SK-N-MC (cell line): ENCODE measurements around the gene GLRX3.

ENCODE experiments used
- DNase-seq: peaks from one replicate; pipeline ENCODE4 v3.0.0-alpha.2; 2011; ENCODE audit warnings: low read depth, low spot score
- H3K27ac ChIP-seq: fragments of 200-600 bp; sonication (generic); 2 replicates; pipeline ENCODE4 v1.5.1; 2016; ENCODE audit warnings: mixed run types
- H3K36me3 ChIP-seq: fragments of 200-600 bp; sonication (generic); 2 replicates; pipeline ENCODE4 v1.6.1; 2017; ENCODE audit warnings: antibody characterized with exemption, low read length, mixed read lengths; ENCODE audit not compliant: insufficient read depth
- H3K4me3 ChIP-seq: fragments of 200-600 bp; sonication (generic); 2 replicates; pipeline ENCODE4 v1.5.1; 2016
- H3K9ac ChIP-seq: fragments of 200-600 bp; sonication (generic); 2 replicates; pipeline ENCODE4 v1.8.0; 2017; ENCODE audit warnings: mixed run types, mixed read lengths; ENCODE audit not compliant: insufficient read length
- H3K9me3 ChIP-seq: fragments of 200-600 bp; sonication (generic); 2 replicates; pipeline ENCODE4 v1.6.1; 2017; ENCODE audit warnings: low read depth, mild to moderate bottlenecking, antibody characterized with exemption, low read length, moderate library complexity, mixed read lengths
- EZH2 ChIP-seq: fragments of 200-600 bp; sonication (generic); IDR thresholded peaks from one replicate; pipeline ENCODE4 v1.6.1; 2017; ENCODE audit warnings: antibody characterized with exemption
- FOXP2 ChIP-seq: optimal IDR thresholded peaks from 2 replicates; pipeline ENCODE3; 2011; ENCODE audit warnings: mild to moderate bottlenecking, moderate library complexity; ENCODE audit not compliant: insufficient read depth; ENCODE audit errors: extremely low read length, control extremely low read depth
- POLR2AphosphoS5 ChIP-seq: IDR thresholded peaks from 2 replicates; pipeline ENCODE4 v1.6.1; 2012; ENCODE audit warnings: mild to moderate bottlenecking, low read depth, low read length, borderline replicate concordance

GLRX3 gene

DNA sequence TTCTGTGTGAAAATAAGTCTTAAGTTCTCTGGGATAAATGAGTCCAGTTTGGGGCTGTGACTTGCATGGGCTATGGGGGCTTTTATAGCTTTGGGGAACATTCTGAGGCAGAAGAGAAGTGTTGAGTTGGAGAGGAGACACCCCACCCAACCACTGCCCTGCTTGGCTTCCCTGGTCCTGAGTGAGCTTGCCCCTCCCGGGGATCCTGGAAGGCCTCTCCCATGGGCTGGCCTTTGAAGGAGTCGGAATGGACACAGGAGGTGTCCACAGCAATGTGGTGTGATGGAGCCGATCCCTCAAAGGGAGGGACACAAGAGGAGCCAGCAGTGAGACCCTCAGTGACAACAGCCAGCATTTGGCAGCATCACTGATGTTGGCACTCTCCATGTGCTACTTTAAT is 89.8 kb downstream of the GLRX3 start:
- Histone ChIP-seq H3K4me3 (no peak overlapping the region), H3K27ac (no peak overlapping the region), H3K9ac (no peak overlapping the region), H3K9me3 (no peaks in the 10 kb centered on the region), H3K36me3 (no peaks in the 10 kb centered on the region)
- no peak for DNase-seq
- TF ChIP-seq FOXP2 = no peak

DNA sequence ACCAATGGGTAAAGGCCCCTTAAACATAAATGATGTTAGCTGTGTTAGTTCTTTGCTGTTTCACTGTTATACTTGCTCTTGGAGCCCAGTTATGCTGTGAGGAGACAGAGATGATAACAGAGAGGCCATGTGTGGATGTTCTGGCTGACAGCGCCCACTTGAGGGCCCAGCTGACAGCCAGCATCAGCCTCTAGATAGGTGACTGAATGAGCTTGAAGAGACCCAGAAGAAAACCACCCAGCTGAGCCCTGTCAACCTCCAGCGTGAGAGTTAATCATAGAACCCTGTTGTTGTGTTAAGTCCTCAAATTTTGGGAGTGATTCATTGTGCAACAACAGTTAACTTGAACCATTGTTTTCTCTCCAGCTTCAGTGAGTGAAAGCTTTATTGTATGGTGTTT is 91.7 kb downstream of the GLRX3 start:
- no peak overlapping the region for H3K27ac ChIP-seq
- DNase-seq = no peak
- H3K9me3 ChIP-seq = no peaks in the 10 kb centered on the region
- H3K9ac ChIP-seq = no peak overlapping the region
- H3K36me3 ChIP-seq = no peaks in the 10 kb centered on the region
- no peak overlapping the region for H3K4me3 ChIP-seq
- TF ChIP-seq EZH2 (no peak), FOXP2 (no peak), POLR2AphosphoS5 (no peak)
